HEK293 (cell line): Measurements from ENCODE around the gene PPP1R14B.

ENCODE experiments used
- CTCF ChIA-PET: fragments of 350-600 bp; formaldehyde crosslinking; extraction: SDS; loops from one replicate; lab custom pipeline; 2021; ENCODE audit warnings: antibody characterized with exemption; lab: Yijun Ruan, JAX
- POLR2A ChIA-PET: fragments of 300-600 bp; formaldehyde crosslinking; extraction: SDS; loops from one replicate; lab custom pipeline; 2020; ENCODE audit warnings: antibody characterized with exemption, inconsistent platforms; lab: Yijun Ruan, JAX
- H3K27ac ChIP-seq: fragments of 200-500 bp; sonication (Bioruptor generic); 2 replicates; pipeline ENCODE4 v1.5.1; 2014; ENCODE audit warnings: low read depth, low read length, control low read depth, inconsistent platforms; ENCODE audit errors: extremely low read depth
- H3K36me3 ChIP-seq, 2 experiments: fragments of 200-500 bp in 1 of 2; sonication (Bioruptor generic) in 1 of 2; 1 replicate in 1 of 2; 2 replicates in 1 of 2; pipeline ENCODE4 v1.5.1; 2014 to 2017; ENCODE audit warnings: inconsistent platforms in 2 of 2, low read length in 2 of 2; ENCODE audit not compliant: control insufficient read depth in 2 of 2, insufficient read depth in 1 of 2
- H3K4me1 ChIP-seq: fragments of 200-500 bp; sonication (Bioruptor generic); 2 replicates; pipeline ENCODE4 v1.5.1; 2014; ENCODE audit warnings: mild to moderate bottlenecking, low read length, inconsistent platforms; ENCODE audit not compliant: control insufficient read depth, insufficient read depth
- H3K4me3 ChIP-seq: 2 replicates; pipeline ENCODE4 v1.5.1; 2011; ENCODE audit warnings: low read depth, mild to moderate bottlenecking, control low read depth, low read length, moderate library complexity
- H3K9me3 ChIP-seq: fragments of 200-500 bp; sonication (Bioruptor generic); 2 replicates; pipeline ENCODE4 v1.5.1; 2014; ENCODE audit warnings: low read depth, low read length, inconsistent platforms; ENCODE audit not compliant: control insufficient read depth, insufficient read depth
- GLIS2 ChIP-seq: fragments of 450-650 bp; formaldehyde crosslinking; IDR thresholded peaks from 2 replicates; pipeline ENCODE4 v1.5.1; 2016; ENCODE audit warnings: missing biosample characterization, missing genetic modification characterization
- KLF7 ChIP-seq: fragments of 450-650 bp; formaldehyde crosslinking; IDR thresholded peaks from 2 replicates; pipeline ENCODE4 v1.5.1; 2016; ENCODE audit warnings: missing biosample characterization, missing genetic modification characterization, borderline replicate concordance
- SCRT2 ChIP-seq: fragments of 450-650 bp; formaldehyde crosslinking; IDR thresholded peaks from 2 replicates; pipeline ENCODE4 v1.5.1; 2016; ENCODE audit warnings: missing biosample characterization, missing genetic modification characterization
- TCF7L2 ChIP-seq: IDR thresholded peaks from 2 replicates; pipeline ENCODE4 v1.6.1; 2011; ENCODE audit warnings: low read depth, mild to moderate bottlenecking, inconsistent platforms, low read length, moderate library complexity, borderline replicate concordance
- YY1 ChIP-seq: fragments of 450-650 bp; formaldehyde crosslinking; IDR thresholded peaks from 2 replicates; pipeline ENCODE4 v1.5.1; 2018; ENCODE audit warnings: missing biosample characterization, missing genetic modification characterization
- ZNF121 ChIP-seq: fragments of 450-650 bp; formaldehyde crosslinking; IDR thresholded peaks from 2 replicates; pipeline ENCODE4 v1.5.1; 2016; ENCODE audit warnings: missing biosample characterization, missing genetic modification characterization
- ZNF302 ChIP-seq: fragments of 450-650 bp; formaldehyde crosslinking; IDR thresholded peaks from 2 replicates; pipeline ENCODE4 v1.5.1; 2016; ENCODE audit warnings: missing biosample characterization, missing genetic modification characterization, low read depth
- ZNF549 ChIP-seq: fragments of 450-650 bp; IDR thresholded peaks from 2 replicates; pipeline ENCODE4 v1.5.1; 2018; ENCODE audit warnings: missing biosample characterization, missing genetic modification characterization, mild to moderate bottlenecking, inconsistent platforms, moderate library complexity
- ZNF600 ChIP-seq: fragments of 450-650 bp; formaldehyde crosslinking; IDR thresholded peaks from 2 replicates; pipeline ENCODE4 v1.5.1; 2016; ENCODE audit warnings: missing biosample characterization, missing genetic modification characterization
- ZNF654 ChIP-seq: fragments of 450-650 bp; formaldehyde crosslinking; IDR thresholded peaks from 2 replicates; pipeline ENCODE4 v1.5.1; 2016; ENCODE audit warnings: low read depth, missing biosample characterization, missing genetic modification characterization
- ZNF692 ChIP-seq: fragments of 450-650 bp; formaldehyde crosslinking; IDR thresholded peaks from 2 replicates; pipeline ENCODE4 v1.5.1; 2016; ENCODE audit warnings: missing biosample characterization, missing genetic modification characterization
- ZNF785 ChIP-seq: fragments of 450-650 bp; formaldehyde crosslinking; IDR thresholded peaks from 2 replicates; pipeline ENCODE4 v1.5.1; 2016; ENCODE audit warnings: missing biosample characterization, missing genetic modification characterization
- TF ChIP-seq, protein P1 (sequence below): sonication (generic); formaldehyde crosslinking; IDR thresholded peaks from 2 replicates; pipeline ENCODE4 v1.8.1; 2022; ENCODE audit warnings: mild to moderate bottlenecking, moderate library complexity, missing genetic modification reagents
- TF ChIP-seq, protein P2 (sequence below): fragments of 450-650 bp; formaldehyde crosslinking; IDR thresholded peaks from 2 replicates; pipeline ENCODE4 v1.5.1; 2017; ENCODE audit warnings: missing biosample characterization, missing genetic modification characterization

Gene PPP1R14B

DNA sequence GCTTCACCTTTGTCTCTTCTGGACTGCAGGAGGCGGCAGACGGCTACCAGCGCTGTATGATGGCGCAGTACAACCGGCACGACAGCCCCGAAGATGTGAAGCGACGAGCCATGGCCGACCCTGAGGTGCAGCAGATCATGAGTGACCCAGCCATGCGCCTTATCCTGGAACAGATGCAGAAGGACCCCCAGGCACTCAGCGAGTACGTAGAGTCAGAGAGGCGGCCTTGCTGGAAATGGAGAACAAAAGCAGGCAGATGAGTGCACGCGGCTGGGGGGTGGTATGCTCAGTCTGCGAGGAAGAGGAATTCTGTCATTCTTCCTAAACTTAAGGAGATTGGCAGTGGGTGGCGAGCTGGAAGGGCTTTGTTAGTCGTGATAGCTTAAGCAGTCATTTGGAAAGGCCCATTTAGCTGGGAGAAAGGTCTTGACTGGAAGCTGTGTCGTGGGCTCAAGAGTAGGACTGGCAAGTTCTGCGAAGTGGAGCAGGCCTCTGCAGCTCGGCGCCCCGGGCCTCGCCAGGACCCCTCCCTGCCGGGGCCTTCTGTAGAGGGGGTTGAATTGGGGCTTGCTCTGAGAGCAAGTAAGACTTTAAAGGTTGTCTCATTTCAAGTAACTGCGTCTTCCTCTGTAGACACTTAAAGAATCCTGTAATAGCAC lies 43.2 kb downstream of the PPP1R14B start (continued):
- no peak for TF ChIP-seq ZNF302
- TF ChIP-seq SCRT2 (tag by site-specific recombination): no peak
- no peak for TF ChIP-seq ZNF785 (tag by site-specific recombination)
- TF ChIP-seq TCF7L2: no peak
- no peak for TF ChIP-seq ZNF600
- TF ChIP-seq ZNF549 (tag by site-specific recombination): no peak

- TF ChIP-seq, protein P1, sequence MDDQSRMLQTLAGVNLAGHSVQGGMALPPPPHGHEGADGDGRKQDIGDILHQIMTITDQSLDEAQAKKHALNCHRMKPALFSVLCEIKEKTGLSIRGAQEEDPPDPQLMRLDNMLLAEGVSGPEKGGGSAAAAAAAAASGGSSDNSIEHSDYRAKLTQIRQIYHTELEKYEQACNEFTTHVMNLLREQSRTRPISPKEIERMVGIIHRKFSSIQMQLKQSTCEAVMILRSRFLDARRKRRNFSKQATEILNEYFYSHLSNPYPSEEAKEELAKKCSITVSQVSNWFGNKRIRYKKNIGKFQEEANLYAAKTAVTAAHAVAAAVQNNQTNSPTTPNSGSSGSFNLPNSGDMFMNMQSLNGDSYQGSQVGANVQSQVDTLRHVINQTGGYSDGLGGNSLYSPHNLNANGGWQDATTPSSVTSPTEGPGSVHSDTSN: no peak
- TF ChIP-seq GLIS2: 0 out of 2 replicates have a peak, but pooled peaks have one; percentile 20
- no peak for TF ChIP-seq KLF7 (tag by site-specific recombination)
- TF ChIP-seq ZNF654 (tag by site-specific recombination): no peak
- TF ChIP-seq, all 188 proteins: peak for 1
- Histone ChIP-seq H3K4me3 (no peak overlapping the region), H3K27ac (no peak overlapping the region), H3K36me3 (peaks cover 17 to 86% of the 10 kb centered on the region in 2 experiments; a peak in 2 of 3 replicates), H3K4me1 (0 out of 2 replicates have a peak, but pooled peaks cover 8% of the 10 kb centered on the region), H3K9me3 (no peaks in the 10 kb centered on the region)
- POLR2A ChIA-PET: interaction anchor here (0.6 to 1.5 kb wide), 3 partner anchors 23 to 96 kb away, joined by 3 to 5 read pairs (median 4); partner anchors contain the start of genes NUDT22 and TRPT1
- CTCF ChIA-PET: interaction anchor here (1.0 to 4.7 kb wide), 4 partner anchors 14 to 151 kb away, joined by 7 to 31 read pairs (median 14); partner anchors contain the start of gene STIP1
Observed at GRCh38 chr11:64202992-64203391, 43.8 kb downstream of the PPP1R14B start.

- ChIA-PET POLR2A (interaction anchor here (0.6 to 2.3 kb wide), 3 partner anchors 10 to 21 kb away, joined by 3 to 13 read pairs (median 6); partner anchors contain the start of gene STIP1), CTCF (interaction anchor here (0.6 to 1.4 kb wide), 3 partner anchors 13 to 175 kb away, joined by 3 to 4 read pairs (median 4); no protein-coding TSS in a partner anchor)
- Histone ChIP-seq H3K27ac (no peak overlapping the region), H3K4me1 (0 out of 2 replicates have a peak, but pooled peaks cover 8% of the 10 kb centered on the region), H3K9me3 (no peaks in the 10 kb centered on the region), H3K4me3 (no peak overlapping the region), H3K36me3 (peaks cover 19 to 92% of the 10 kb centered on the region in 2 experiments; a peak in 2 of 3 replicates)
- TF ChIP-seq, protein P2, sequence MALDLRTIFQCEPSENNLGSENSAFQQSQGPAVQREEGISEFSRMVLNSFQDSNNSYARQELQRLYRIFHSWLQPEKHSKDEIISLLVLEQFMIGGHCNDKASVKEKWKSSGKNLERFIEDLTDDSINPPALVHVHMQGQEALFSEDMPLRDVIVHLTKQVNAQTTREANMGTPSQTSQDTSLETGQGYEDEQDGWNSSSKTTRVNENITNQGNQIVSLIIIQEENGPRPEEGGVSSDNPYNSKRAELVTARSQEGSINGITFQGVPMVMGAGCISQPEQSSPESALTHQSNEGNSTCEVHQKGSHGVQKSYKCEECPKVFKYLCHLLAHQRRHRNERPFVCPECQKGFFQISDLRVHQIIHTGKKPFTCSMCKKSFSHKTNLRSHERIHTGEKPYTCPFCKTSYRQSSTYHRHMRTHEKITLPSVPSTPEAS: no peak
- no peak for TF ChIP-seq YY1 (tag by site-specific recombination)
Observed at GRCh38 chr11:64201543-64201942, 45.2 kb downstream of the PPP1R14B start.

DNA sequence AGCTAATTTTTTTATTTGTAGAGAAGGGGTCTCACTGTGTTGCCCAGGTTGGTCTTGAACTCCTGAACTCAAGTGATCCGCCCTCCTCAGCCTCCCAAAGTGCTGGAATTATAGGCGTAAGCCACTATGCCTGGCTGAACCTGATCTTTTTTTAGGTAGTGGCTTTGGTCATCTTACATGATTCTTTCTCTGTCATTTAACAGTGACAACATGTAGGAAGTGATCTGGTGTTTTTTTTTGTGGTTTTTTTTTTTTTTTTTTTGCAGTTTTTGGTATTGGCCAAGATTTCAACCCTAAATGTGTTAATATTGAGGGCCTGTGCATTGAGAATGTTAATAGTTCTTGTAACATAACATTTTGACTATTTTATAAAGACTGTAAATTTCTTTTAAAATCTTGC lies 48.2 kb downstream of the PPP1R14B start:
- ChIA-PET POLR2A (interaction anchor here (3.1 kb wide), 1 partner anchor 13 kb away, joined by 14 read pairs; the partner anchor contains the start of gene STIP1), CTCF (interaction anchor here (0.6 to 0.7 kb wide), 2 partner anchors 24 to 1777 kb away, joined by 3 to 4 read pairs; no protein-coding TSS in a partner anchor)

More for the DNA sequence above, 48.2 kb downstream of the PPP1R14B start:
- Histone ChIP-seq H3K36me3 (peaks cover 42 to 94% of the 10 kb centered on the region in 2 experiments), H3K4me3 (no peak overlapping the region), H3K4me1 (no peaks in the 10 kb centered on the region)
- TF ChIP-seq ZNF121 (tag by site-specific recombination): 0 out of 2 replicates have a peak, but pooled peaks have one; percentile 28
- TF ChIP-seq ZNF692 (tag by site-specific recombination): no peak
- TF ChIP-seq, all 188 proteins: peak for 1
- H3K27ac ChIP-seq: no peak overlapping the region
- no peaks in the 10 kb centered on the region for H3K9me3 ChIP-seq
